Vagina (tissue), 2 donors: Measurements from ENCODE around the gene CAPN3.

Source experiments
- CTCF ChIP-seq, 3 experiments: fragments of 450-650 bp in 2 of 3; fragments of 200-600 bp in 1 of 3; sonication (generic) in 1 of 3; IDR thresholded peaks; one replicate each; pipeline ENCODE4 v1.5.1; 2017 to 2019; ENCODE audit warnings: antibody characterized with exemption in 3 of 3, mild to moderate bottlenecking in 2 of 3, moderate library complexity in 2 of 3
- POLR2A ChIP-seq, 2 donors: fragments of 450-650 bp; IDR thresholded peaks; one replicate each; pipeline ENCODE4 v1.6.1; 2017; ENCODE audit warnings: antibody characterized with exemption in 2 of 2, mild to moderate bottlenecking in 2 of 2, moderate library complexity in 2 of 2
- POLR2AphosphoS5 ChIP-seq, 2 donors: sonication (generic); formaldehyde crosslinking; IDR thresholded peaks; one replicate each; pipeline ENCODE4 v1.9.0; 2017; ENCODE audit warnings: antibody characterized with exemption in 2 of 2, mild to moderate bottlenecking in 2 of 2, low read depth in 1 of 2; ENCODE audit not compliant: insufficient read depth in 1 of 2

GRCh38 chr15:42353061-42353460 lies 6.2 kb upstream of the CAPN3 start:
- TF ChIP-seq CTCF (IDR thresholded peaks at IDR 0.05): no peak
- TF ChIP-seq POLR2AphosphoS5 (IDR thresholded peaks at IDR 0.05; ENCODE audit: insufficient read depth in 1 of 2, low read depth in 1 of 2): no peak
- TF ChIP-seq POLR2A (IDR thresholded peaks at IDR 0.05): no peak
